OCI-LY1 (cell line): Measurements from ENCODE around the gene NOX5.

ENCODE experiments used
- EZH2 ChIP-seq: fragments of 200-600 bp; sonication (generic), shearing (Covaris generic); IDR thresholded peaks from 2 replicates; pipeline ENCODE4 v1.8.0; 2017; ENCODE audit warnings: borderline replicate concordance, mixed run types, mild to moderate bottlenecking, antibody characterized with exemption, low read length, moderate library complexity, mixed read lengths
- TF ChIP-seq, protein P1 (sequence below): fragments of 200-600 bp; sonication (generic), shearing (Covaris generic); IDR thresholded peaks from 2 replicates; pipeline ENCODE4 v1.5.1; 2017; ENCODE audit warnings: mild to moderate bottlenecking, antibody characterized with exemption, low read length, moderate library complexity, mixed read lengths

- TF ChIP-seq, protein P1, sequence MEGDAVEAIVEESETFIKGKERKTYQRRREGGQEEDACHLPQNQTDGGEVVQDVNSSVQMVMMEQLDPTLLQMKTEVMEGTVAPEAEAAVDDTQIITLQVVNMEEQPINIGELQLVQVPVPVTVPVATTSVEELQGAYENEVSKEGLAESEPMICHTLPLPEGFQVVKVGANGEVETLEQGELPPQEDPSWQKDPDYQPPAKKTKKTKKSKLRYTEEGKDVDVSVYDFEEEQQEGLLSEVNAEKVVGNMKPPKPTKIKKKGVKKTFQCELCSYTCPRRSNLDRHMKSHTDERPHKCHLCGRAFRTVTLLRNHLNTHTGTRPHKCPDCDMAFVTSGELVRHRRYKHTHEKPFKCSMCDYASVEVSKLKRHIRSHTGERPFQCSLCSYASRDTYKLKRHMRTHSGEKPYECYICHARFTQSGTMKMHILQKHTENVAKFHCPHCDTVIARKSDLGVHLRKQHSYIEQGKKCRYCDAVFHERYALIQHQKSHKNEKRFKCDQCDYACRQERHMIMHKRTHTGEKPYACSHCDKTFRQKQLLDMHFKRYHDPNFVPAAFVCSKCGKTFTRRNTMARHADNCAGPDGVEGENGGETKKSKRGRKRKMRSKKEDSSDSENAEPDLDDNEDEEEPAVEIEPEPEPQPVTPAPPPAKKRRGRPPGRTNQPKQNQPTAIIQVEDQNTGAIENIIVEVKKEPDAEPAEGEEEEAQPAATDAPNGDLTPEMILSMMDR, result no peak
- TF ChIP-seq EZH2, result no peak
Measured at GRCh38 chr15:69093127-69093526, 78.6 kb downstream of the NOX5 start.
